ENCODE results near the gene SIGLEC12. TPM values are rescaled to one million over a fixed set of nuclear protein-coding genes. Genes with fewer than 3 reads are reported as not detected.

SIGLEC12 gene
- total and polyA plus RNA-seq, 9 of the 15 experiments (the other 6 are each of a cell fraction or from before 2014, with no cell fraction given): 0.08 to 1.3 (median 0.54) TPM

- TF ChIP-seq NRF1 (conservative IDR thresholded peaks at IDR 0.05 in 1 of 2, IDR thresholded peaks at IDR 0.05 in 1 of 2) (peak in 1 of 2 experiments; percentile 13; a peak in 1 of 4 replicates), NEUROD1 (IDR thresholded peaks at IDR 0.05; ENCODE audit: borderline replicate concordance, low read depth, low read length, partially characterized antibody) (peak; percentile 37), DMBX1 (CRISPR knock-in tag; IDR thresholded peaks at IDR 0.05; ENCODE audit: borderline replicate concordance) (peak; percentile 62; the same call in 1 of the 2 replicates), TGIF2 (CRISPR knock-in tag; IDR thresholded peaks at IDR 0.05) (no peak), ESRRA (IDR thresholded peaks at IDR 0.05; ENCODE audit: borderline replicate concordance, low read depth) (peak; percentile 61; the same call in 1 of the 2 replicates), TAL1 (IDR thresholded peaks at IDR 0.05) (no peak), CREB3 (tag; conservative IDR thresholded peaks at IDR 0.05; ENCODE audit: low read depth) (0 out of 2 replicates have a peak, but pooled peaks have one; percentile 31), ARNT (IDR thresholded peaks at IDR 0.05) (no peak), MITF (IDR thresholded peaks at IDR 0.05) (peak; percentile 93), SOX6 (IDR thresholded peaks at IDR 0.05) (peak; percentile 21; the same call in 1 of the 2 replicates), ATF4 (CRISPR knock-in tag; IDR thresholded peaks at IDR 0.05) (0 out of 2 replicates have a peak, but pooled peaks have one; percentile 10), USF1 (CRISPR knock-in tag; IDR thresholded peaks at IDR 0.05) (peak; percentile 61), TAF9B (IDR thresholded peaks at IDR 0.05; ENCODE audit: partially characterized antibody) (no peak), ZNF311 (CRISPR knock-in tag; IDR thresholded peaks at IDR 0.05) (no peak), SMARCE1 (IDR thresholded peaks at IDR 0.05) (peak; percentile 71; the same call in 1 of the 2 replicates), GABPB1 (CRISPR knock-in tag; IDR thresholded peaks at IDR 0.05) (peak; percentile 28; the same call in 1 of the 2 replicates), CTBP1 (IDR thresholded peaks at IDR 0.05; ENCODE audit: borderline replicate concordance) (peak; percentile 51; the same call in 1 of the 2 replicates), TBP (optimal IDR thresholded peaks at IDR 0.05; ENCODE audit: low read depth, low read length) (peak; percentile 37), TFE3 (CRISPR knock-in tag; IDR thresholded peaks at IDR 0.05) (peak; percentile 65), CREM (IDR thresholded peaks at IDR 0.05; ENCODE audit: low read depth) (peak; percentile 57), TEAD1 (CRISPR knock-in tag; IDR thresholded peaks at IDR 0.05) (0 out of 4 replicates have a peak, but pooled peaks of 1 of the 2 experiments have one; percentile 21)
Observed at GRCh38 chr19:51531349-51532315, 30.0 kb upstream of the SIGLEC12 start, which contains the start of gene SIGLEC6 (continued).

All from K562 (cell line).